ENCODE results near the gene SLC36A4.

GRCh38 chr11:93155738-93156137 is 42.1 kb downstream of the SLC36A4 start:
- TF ChIP-seq CTCF (conservative IDR thresholded peaks at IDR 0.05 in 1 of 2, IDR thresholded peaks at IDR 0.05 in 1 of 2; ENCODE audit: low read depth in 1 of 2, low read length in 2 of 2) = no peak
- TF ChIP-seq EZH2 (IDR thresholded peaks at IDR 0.05; ENCODE audit: low read length, missing control alignments) = no peak

All from fibroblast of lung (primary cell).